Spleen (tissue), 7 donors: ENCODE data around the gene BTG2.

Source experiments
- POLR2A ChIP-seq, 3 donors: fragments of 450-650 bp; IDR thresholded peaks; one replicate each; pipeline ENCODE4 v1.5.1; 2017; ENCODE audit warnings: antibody characterized with exemption in 3 of 3, mild to moderate bottlenecking in 1 of 3
- POLR2AphosphoS5 ChIP-seq, 3 donors: sonication (generic); formaldehyde crosslinking; IDR thresholded peaks; one replicate each; pipeline ENCODE4 v1.5.1; 2017; ENCODE audit warnings: antibody characterized with exemption in 3 of 3
- TF ChIP-seq, protein P1 (sequence below), 11 experiments: fragments of 200-600 bp in 7 of 11; fragments of 450-650 bp in 4 of 11; sonication (generic) in 4 of 11; IDR thresholded peaks in 8 of 11; conservative IDR thresholded peaks in 3 of 11; 1 replicate in 7 of 11; 2 replicates in 4 of 11; pipeline versions ENCODE4 v1.4.0 to v1.8.0; 2016 to 2021; ENCODE audit warnings: antibody characterized with exemption in 11 of 11, inconsistent platforms in 4 of 11, mild to moderate bottlenecking in 1 of 11
- donor health status: DM: no; HTN: no; CAD: no; lungs with moderate emphysema.
- donor health status: DM: no; HTN: no; CAD: no.
- donor health status: DM: no; HTN: no; CAD: no.

DNA sequence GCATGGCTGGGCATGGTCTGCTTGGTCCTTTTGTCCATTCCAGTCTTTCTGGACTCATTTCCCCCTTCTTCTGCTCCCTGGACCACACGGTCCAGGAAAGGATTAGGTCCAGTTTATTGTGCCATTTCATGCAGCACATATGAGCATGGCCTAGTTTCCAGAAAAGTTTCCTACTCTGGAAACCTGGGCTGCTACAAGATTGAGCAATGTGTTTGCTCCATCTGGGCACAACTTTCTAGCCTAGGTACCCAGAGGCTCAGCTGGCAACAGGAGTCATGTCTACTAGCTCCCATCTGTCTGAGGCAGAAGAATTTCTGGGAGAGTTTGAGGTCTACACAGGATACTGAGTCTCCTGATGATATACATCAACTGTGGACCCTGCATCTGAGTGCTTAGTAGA lies 30.8 kb downstream of the BTG2 start:
- TF ChIP-seq, protein P1, sequence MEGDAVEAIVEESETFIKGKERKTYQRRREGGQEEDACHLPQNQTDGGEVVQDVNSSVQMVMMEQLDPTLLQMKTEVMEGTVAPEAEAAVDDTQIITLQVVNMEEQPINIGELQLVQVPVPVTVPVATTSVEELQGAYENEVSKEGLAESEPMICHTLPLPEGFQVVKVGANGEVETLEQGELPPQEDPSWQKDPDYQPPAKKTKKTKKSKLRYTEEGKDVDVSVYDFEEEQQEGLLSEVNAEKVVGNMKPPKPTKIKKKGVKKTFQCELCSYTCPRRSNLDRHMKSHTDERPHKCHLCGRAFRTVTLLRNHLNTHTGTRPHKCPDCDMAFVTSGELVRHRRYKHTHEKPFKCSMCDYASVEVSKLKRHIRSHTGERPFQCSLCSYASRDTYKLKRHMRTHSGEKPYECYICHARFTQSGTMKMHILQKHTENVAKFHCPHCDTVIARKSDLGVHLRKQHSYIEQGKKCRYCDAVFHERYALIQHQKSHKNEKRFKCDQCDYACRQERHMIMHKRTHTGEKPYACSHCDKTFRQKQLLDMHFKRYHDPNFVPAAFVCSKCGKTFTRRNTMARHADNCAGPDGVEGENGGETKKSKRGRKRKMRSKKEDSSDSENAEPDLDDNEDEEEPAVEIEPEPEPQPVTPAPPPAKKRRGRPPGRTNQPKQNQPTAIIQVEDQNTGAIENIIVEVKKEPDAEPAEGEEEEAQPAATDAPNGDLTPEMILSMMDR (IDR thresholded peaks at IDR 0.05 in 8 of 11, conservative IDR thresholded peaks at IDR 0.05 in 3 of 11), result no peak
- TF ChIP-seq POLR2AphosphoS5 (IDR thresholded peaks at IDR 0.05) (no peak), POLR2A (IDR thresholded peaks at IDR 0.05) (no peak)
